H1 (cell line): Measurements from ENCODE around the gene SPG11. TPM values are rescaled to one million over a fixed set of nuclear protein-coding genes. Genes with fewer than 3 reads are reported as not detected.

Experiments used
- CTCF ChIA-PET: fragments of 300-600 bp; sonication (Branson Sonifier 250); formaldehyde crosslinking; loops from one replicate; lab custom pipeline; 2021; ENCODE audit not compliant: partially characterized antibody; lab: Charles Lee
- POLR2A ChIA-PET: fragments of 300-600 bp; sonication (Branson Sonifier 250); formaldehyde crosslinking; loops from one replicate; lab custom pipeline; 2021; ENCODE audit warnings: inconsistent platforms; ENCODE audit not compliant: partially characterized antibody; lab: Charles Lee
- DNase-seq, 2 experiments: peaks; one replicate each; pipeline versions ENCODE4 v3.0.0 to v3.0.0-alpha.2; 2010 to 2022; ENCODE audit warnings: low spot score in 2 of 2, low read depth in 1 of 2, mixed read lengths in 1 of 2
- FAIRE-seq: peaks from 2 replicates; lab custom pipeline; 2011; peaks lifted over from hg19 to GRCh38; lab: Jason Lieb, UNC
- H2AFZ ChIP-seq: 2 replicates; pipeline ENCODE4 v1.8.1; 2012; ENCODE audit warnings: low read length, inconsistent platforms
- H2AK5ac ChIP-seq: 2 replicates; pipeline ENCODE4 v1.6.1; 2013; ENCODE audit warnings: low read depth, low read length
- H2BK120ac ChIP-seq: replicated peaks from 2 replicates; pipeline ENCODE3; 2013; ENCODE audit warnings: low read depth, low read length, inconsistent platforms
- H2BK12ac ChIP-seq: 2 replicates; pipeline ENCODE4 v1.6.1; 2013; ENCODE audit warnings: low read depth, low read length
- H2BK15ac ChIP-seq: 2 replicates; pipeline ENCODE4 v1.6.1; 2013; ENCODE audit warnings: low read length
- H2BK20ac ChIP-seq: 2 replicates; pipeline ENCODE4 v1.6.1; 2013; ENCODE audit warnings: low read length
- H2BK5ac ChIP-seq: 2 replicates; pipeline ENCODE4 v1.6.1; 2013; ENCODE audit warnings: low read depth, low read length
- H3K14ac ChIP-seq: 2 replicates; pipeline ENCODE4 v1.6.1; 2013; ENCODE audit warnings: inconsistent platforms; ENCODE audit not compliant: insufficient read length
- H3K18ac ChIP-seq: 2 replicates; pipeline ENCODE4 v1.6.1; 2013; ENCODE audit warnings: low read length; ENCODE audit errors: extremely low read depth
- H3K23ac ChIP-seq: 2 replicates; pipeline ENCODE4 v1.6.1; 2013; ENCODE audit warnings: inconsistent platforms; ENCODE audit not compliant: insufficient read length
- H3K23me2 ChIP-seq: 2 replicates; pipeline ENCODE4 v1.6.1; 2013; ENCODE audit warnings: low read depth, low read length
- H3K27ac ChIP-seq: 2 replicates; pipeline ENCODE4 v1.6.1; 2011; ENCODE audit warnings: low read depth, low read length, inconsistent platforms
- H3K27me3 ChIP-seq, 4 experiments: replicated peaks in 1 of 4; 1 replicate in 1 of 4; 2 replicates in 3 of 4; pipeline versions ENCODE4 v1.6.1 to v1.8.1; 2011 to 2013; ENCODE audit warnings: low read length in 3 of 4, mild to moderate bottlenecking in 3 of 4, inconsistent platforms in 2 of 4, mixed read lengths in 2 of 4, moderate library complexity in 1 of 4; ENCODE audit not compliant: control insufficient read depth in 3 of 4, insufficient read depth in 3 of 4; ENCODE audit errors: extremely low read depth in 1 of 4
- H3K36me3 ChIP-seq, 4 experiments: 2 replicates each; pipeline versions ENCODE4 v1.6.1 to v1.8.1; 2011 to 2013; ENCODE audit warnings: mild to moderate bottlenecking in 4 of 4, low read length in 3 of 4, moderate library complexity in 2 of 4, control low read depth in 1 of 4, inconsistent platforms in 1 of 4; ENCODE audit not compliant: insufficient read depth in 4 of 4, control insufficient read depth in 2 of 4
- H3K4ac ChIP-seq: replicated peaks from 2 replicates; pipeline ENCODE3; 2013; ENCODE audit warnings: low read length, low read depth, mixed read lengths, inconsistent platforms; ENCODE audit not compliant: insufficient read length
- H3K4me1 ChIP-seq, 4 experiments: replicated peaks in 1 of 4; 1 replicate in 1 of 4; 2 replicates in 3 of 4; pipeline versions ENCODE4 v1.6.1 to v1.8.1; 2011 to 2013; ENCODE audit warnings: low read length in 3 of 4, inconsistent platforms in 2 of 4, mixed read lengths in 1 of 4; ENCODE audit not compliant: insufficient read depth in 4 of 4, control insufficient read depth in 3 of 4
- H3K4me2 ChIP-seq, 2 experiments: 2 replicates each; pipeline versions ENCODE4 v1.6.1 to v1.8.1; 2011 to 2013; ENCODE audit warnings: low read depth in 2 of 2, low read length in 2 of 2, control low read depth in 1 of 2, inconsistent platforms in 1 of 2, mild to moderate bottlenecking in 1 of 2; ENCODE audit not compliant: insufficient read depth in 1 of 2
- H3K4me3 ChIP-seq, 4 experiments: fragments of 200-600, 300-600 bp in 1 of 4; sonication (generic), shearing (Covaris generic), sonication (Bioruptor Twin) in 1 of 4; 2 replicates each; pipeline versions ENCODE4 v1.5.1 to v1.8.1; 2011 to 2016; ENCODE audit warnings: low read length in 4 of 4, low read depth in 3 of 4, control low read depth in 2 of 4, inconsistent platforms in 2 of 4, mild to moderate bottlenecking in 2 of 4, mixed read lengths in 1 of 4, moderate library complexity in 1 of 4; ENCODE audit not compliant: insufficient read depth in 2 of 4; ENCODE audit errors: extremely low read depth in 1 of 4
- H3K56ac ChIP-seq: replicated peaks from 2 replicates; pipeline ENCODE3; 2013; ENCODE audit warnings: low read depth, mild to moderate bottlenecking, mixed read lengths, low read length, inconsistent platforms; ENCODE audit not compliant: insufficient read length
- H3K79me1 ChIP-seq: 2 replicates; pipeline ENCODE4 v1.6.1; 2013; ENCODE audit warnings: low read depth, low read length, control low read depth
- H3K79me2 ChIP-seq, 2 experiments: 2 replicates each; pipeline versions ENCODE4 v1.6.1 to v1.8.1; 2012 to 2013; ENCODE audit warnings: low read length in 2 of 2, mild to moderate bottlenecking in 2 of 2, inconsistent platforms in 1 of 2; ENCODE audit not compliant: insufficient read depth in 2 of 2, control insufficient read depth in 1 of 2
- H3K9ac ChIP-seq, 4 experiments: replicated peaks in 1 of 4; 1 replicate in 1 of 4; 2 replicates in 3 of 4; pipeline versions ENCODE4 v1.6.1 to v1.8.1; 2011 to 2013; ENCODE audit warnings: low read depth in 3 of 4, low read length in 3 of 4, control low read depth in 2 of 4, mild to moderate bottlenecking in 2 of 4, moderate library complexity in 2 of 4, inconsistent platforms in 1 of 4; ENCODE audit errors: extremely low read depth in 1 of 4
- H3K9me3 ChIP-seq, 2 experiments: 2 replicates each; pipeline versions ENCODE4 v1.6.1 to v1.8.1; 2012 to 2013; ENCODE audit warnings: mild to moderate bottlenecking in 2 of 2, moderate library complexity in 2 of 2, control low read depth in 1 of 2, inconsistent platforms in 1 of 2, low read depth in 1 of 2, low read length in 1 of 2, mixed read lengths in 1 of 2; ENCODE audit not compliant: insufficient read depth in 2 of 2
- H4K20me1 ChIP-seq, 2 experiments: replicated peaks in 1 of 2; 2 replicates each; pipeline versions ENCODE3 to v1.8.1; 2011 to 2013; ENCODE audit warnings: inconsistent platforms in 2 of 2, low read length in 2 of 2, mild to moderate bottlenecking in 1 of 2; ENCODE audit not compliant: insufficient read depth in 2 of 2, control insufficient read depth in 1 of 2
- H4K5ac ChIP-seq: 2 replicates; pipeline ENCODE4 v1.6.1; 2013; ENCODE audit warnings: low read length, low read depth, mixed read lengths, inconsistent platforms; ENCODE audit not compliant: insufficient read length
- H4K8ac ChIP-seq: 2 replicates; pipeline ENCODE4 v1.8.0; 2013; ENCODE audit warnings: mild to moderate bottlenecking, moderate library complexity, low read length, inconsistent platforms; ENCODE audit not compliant: insufficient read depth; ENCODE audit errors: extremely low read depth
- H4K91ac ChIP-seq: replicated peaks from 2 replicates; pipeline ENCODE3; 2013; ENCODE audit warnings: low read length, mixed read lengths, inconsistent platforms; ENCODE audit not compliant: insufficient read length
- CBX5 ChIP-seq: fragments of 300-800, 300-1000 bp; sonication (generic); IDR thresholded peaks from 2 replicates; pipeline ENCODE4 v1.7.1; 2016; ENCODE audit warnings: antibody characterized with exemption, low read length, low read depth
- GTF2F1 ChIP-seq: IDR thresholded peaks from 2 replicates; pipeline ENCODE4 v1.6.1; 2012; ENCODE audit warnings: low read depth, low read length, improper control_type of control experiment, borderline replicate concordance
- polyA plus RNA-seq, 7 experiments: library from polyadenylated mRNA; depleted of rRNA in 3 of 7; stranded (reverse) in 5 of 7; unstranded in 2 of 7; fragments of >200 nt in 5 of 7; fragments of 200-250 nt in 2 of 7; gene quantifications; 1 replicate in 5 of 7; 2 replicates in 1 of 7; 4 replicates in 1 of 7; pipeline versions ENCODE4 v1.2.1 to v1.2.3, GENCODE V29; 2011 to 2013; ENCODE audit warnings: missing spikeins in 2 of 7, mixed read lengths in 2 of 7
- total RNA-seq: library from RNA; stranded (reverse); fragmentation: NEBNext Ultra II Directional; extraction: Animal tissue kit (Norgen Biotek cat#: 25700); gene quantifications from 2 replicates; pipeline ENCODE4 v1.2.1, GENCODE V29; 2021
- TF ChIP-seq, protein P1 (sequence below): IDR thresholded peaks from 2 replicates; pipeline ENCODE4 v1.6.1; 2011; ENCODE audit warnings: low read depth, mild to moderate bottlenecking, low read length; ENCODE audit not compliant: insufficient read depth

SPG11 gene
- total and polyA plus RNA-seq, 2 of the 8 experiments (the other 6 are each of a cell fraction or from before 2014, with no cell fraction given): 37.1 to 38.6 TPM

DNA sequence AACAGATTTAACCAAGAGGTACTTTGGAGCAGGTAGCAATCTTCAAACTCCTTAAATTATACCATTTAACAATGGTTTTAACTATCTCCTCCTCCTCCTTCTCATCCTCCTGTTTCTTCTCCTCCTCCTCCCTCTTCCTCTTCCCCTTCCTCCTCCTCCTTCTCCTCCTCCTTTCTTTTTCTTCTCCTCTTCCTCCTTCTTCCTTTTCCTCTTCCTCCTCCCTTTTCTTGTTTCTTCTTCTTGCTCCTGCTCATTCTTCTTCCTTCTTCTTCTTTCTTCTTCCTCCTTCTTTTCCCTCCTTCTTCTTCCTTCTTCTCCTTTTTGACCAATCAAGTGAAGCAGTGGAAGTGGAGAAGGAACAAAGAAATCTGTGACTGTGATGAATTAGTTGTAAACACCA, 33.6 kb upstream of the SPG11 start:
- no peak overlapping the region for H3K18ac ChIP-seq
- no peak overlapping the region for H3K56ac ChIP-seq
- H2BK20ac ChIP-seq: no peak overlapping the region
- H3K79me2 ChIP-seq: no peaks in the 10 kb centered on the region
- H4K91ac ChIP-seq: no peak overlapping the region
- no peak overlapping the region for H4K8ac ChIP-seq
- no peak for FAIRE-seq
- no peak overlapping the region for H3K4me3 ChIP-seq
- no peak overlapping the region for H2BK5ac ChIP-seq
- H3K4me1 ChIP-seq: no peaks in the 10 kb centered on the region
- H3K4ac ChIP-seq: no peak overlapping the region
- H3K79me1 ChIP-seq: no peaks in the 10 kb centered on the region
- H2BK15ac ChIP-seq: no peak overlapping the region
- no peaks in the 10 kb centered on the region for H3K36me3 ChIP-seq
- no peak overlapping the region for H2AFZ ChIP-seq
- no peak overlapping the region for H3K4me2 ChIP-seq
- H4K20me1 ChIP-seq: no peaks in the 10 kb centered on the region
- no peaks in the 10 kb centered on the region for H3K27me3 ChIP-seq
- H2AK5ac ChIP-seq: no peak overlapping the region
- H3K9me3 ChIP-seq: no peaks in the 10 kb centered on the region; a peak in 1 of 4 replicates
- H2BK12ac ChIP-seq: no peak overlapping the region
- H3K23me2 ChIP-seq: no peaks in the 10 kb centered on the region
- TF ChIP-seq, protein P1, sequence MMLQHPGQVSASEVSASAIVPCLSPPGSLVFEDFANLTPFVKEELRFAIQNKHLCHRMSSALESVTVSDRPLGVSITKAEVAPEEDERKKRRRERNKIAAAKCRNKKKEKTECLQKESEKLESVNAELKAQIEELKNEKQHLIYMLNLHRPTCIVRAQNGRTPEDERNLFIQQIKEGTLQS: no peak
- TF ChIP-seq CBX5: no peak
- no peak for TF ChIP-seq GTF2F1
- no peak overlapping the region for H3K23ac ChIP-seq
- no peak overlapping the region for H3K9ac ChIP-seq
- no peak for DNase-seq
- no peak overlapping the region for H3K14ac ChIP-seq
- POLR2A ChIA-PET: interaction anchor here (1.5 kb wide), 1 partner anchor 30 kb away, joined by 3 read pairs; no protein-coding TSS in a partner anchor
- H3K27ac ChIP-seq: no peak overlapping the region
- no peak overlapping the region for H2BK120ac ChIP-seq
- no peak overlapping the region for H4K5ac ChIP-seq
- CTCF ChIA-PET: no interaction called here
